ENCODE measurements around the gene LCTL.

- TF ChIP-seq CTCF (IDR thresholded peaks at IDR 0.05) (no peak), POLR2A (IDR thresholded peaks at IDR 0.05) (no peak)
These were observed 10.1 kb downstream of the LCTL start for GRCh38 chr15:66555685-66556084.
